SK-N-SH (cell line): ENCODE measurements around the gene SLC34A2. TPM values are rescaled to one million over a fixed set of nuclear protein-coding genes. Genes with fewer than 3 reads are reported as not detected.

Experiments
- CTCF ChIA-PET: fragments of 300-600, 350-600 bp; formaldehyde crosslinking; extraction: SDS; loops from one replicate; lab custom pipeline; 2021; lab: Yijun Ruan, JAX
- POLR2A ChIA-PET: fragments of 350-600 bp; sonication (Branson Sonifier 250); formaldehyde crosslinking; extraction: SDS; loops from one replicate; lab custom pipeline; 2020; ENCODE audit warnings: antibody characterized with exemption, inconsistent platforms; lab: Yijun Ruan, JAX
- DNase-seq: peaks from one replicate; pipeline ENCODE4 v3.0.0; 2012
- H2AFZ ChIP-seq: fragments of 200-600 bp; sonication (generic); 2 replicates; pipeline ENCODE4 v1.8.1; 2016; ENCODE audit warnings: antibody characterized with exemption, mild to moderate bottlenecking, low read depth
- H3F3A ChIP-seq: fragments of 200-600 bp; sonication (generic); replicated peaks from 2 replicates; pipeline ENCODE3; 2016; ENCODE audit warnings: antibody characterized with exemption, mild to moderate bottlenecking; ENCODE audit not compliant: insufficient read depth
- H3K27ac ChIP-seq, 2 experiments: fragments of 200-500 bp in 1 of 2; fragments of 200-600 bp in 1 of 2; sonication (Bioruptor generic) in 1 of 2; sonication (generic), shearing (Covaris generic) in 1 of 2; 2 replicates each; pipeline versions ENCODE4 v1.5.1 to v1.6.1; 2014 to 2016; ENCODE audit warnings: low read depth in 2 of 2, inconsistent platforms in 1 of 2, low read length in 1 of 2, mild to moderate bottlenecking in 1 of 2, mixed read lengths in 1 of 2
- H3K27me3 ChIP-seq: fragments of 200-600 bp; sonication (generic), shearing (Covaris generic); 2 replicates; pipeline ENCODE4 v1.6.1; 2016; ENCODE audit warnings: mixed run types; ENCODE audit not compliant: insufficient read depth
- H3K36me3 ChIP-seq, 2 experiments: fragments of 200-500 bp in 1 of 2; fragments of 200-600 bp in 1 of 2; sonication (Bioruptor generic) in 1 of 2; sonication (generic) in 1 of 2; replicated peaks in 1 of 2; 2 replicates each; pipeline versions ENCODE3 to v1.5.1; 2014 to 2016; ENCODE audit warnings: low read length in 1 of 2, mild to moderate bottlenecking in 1 of 2; ENCODE audit not compliant: insufficient read depth in 2 of 2, control insufficient read depth in 1 of 2
- H3K4me1 ChIP-seq, 2 experiments: fragments of 200-500 bp in 1 of 2; fragments of 200-600 bp in 1 of 2; sonication (Bioruptor generic) in 1 of 2; sonication (generic), shearing (Covaris generic) in 1 of 2; 2 replicates each; pipeline versions ENCODE4 v1.5.1 to v1.6.1; 2014 to 2016; ENCODE audit warnings: low read depth in 1 of 2, low read length in 1 of 2, mixed run types in 1 of 2; ENCODE audit not compliant: insufficient read depth in 2 of 2, control insufficient read depth in 1 of 2
- H3K4me2 ChIP-seq: fragments of 200-600 bp; sonication (generic), shearing (Covaris generic); 2 replicates; pipeline ENCODE4 v1.6.1; 2017; ENCODE audit warnings: mixed run types
- H3K4me3 ChIP-seq, 2 experiments: fragments of 200-500 bp in 1 of 2; fragments of 200-600 bp in 1 of 2; sonication (Bioruptor generic) in 1 of 2; sonication (generic), shearing (Covaris generic) in 1 of 2; 2 replicates each; pipeline versions ENCODE4 v1.5.1 to v1.8.1; 2014 to 2016; ENCODE audit warnings: low read depth in 2 of 2, inconsistent platforms in 1 of 2, low read length in 1 of 2, mild to moderate bottlenecking in 1 of 2, mixed read lengths in 1 of 2, moderate library complexity in 1 of 2
- H3K79me2 ChIP-seq: fragments of 200-600 bp; sonication (generic); 2 replicates; pipeline ENCODE4 v1.8.1; 2017; ENCODE audit warnings: mild to moderate bottlenecking; ENCODE audit not compliant: insufficient read depth
- H3K9ac ChIP-seq: fragments of 200-600 bp; sonication (generic); 2 replicates; pipeline ENCODE4 v1.6.1; 2017; ENCODE audit warnings: mixed run types
- H3K9me2 ChIP-seq: fragments of 200-600 bp; sonication (generic); 2 replicates; pipeline ENCODE4 v1.6.1; 2017; ENCODE audit warnings: mixed run types
- H3K9me3 ChIP-seq: fragments of 200-600 bp; sonication (generic); 2 replicates; pipeline ENCODE4 v1.6.1; 2017; ENCODE audit warnings: mixed run types, mild to moderate bottlenecking, moderate library complexity
- H4K20me1 ChIP-seq: fragments of 200-600 bp; sonication (generic); 2 replicates; pipeline ENCODE4 v1.6.1; 2017; ENCODE audit warnings: mild to moderate bottlenecking, mixed run types; ENCODE audit not compliant: insufficient read depth
- CHD2 ChIP-seq: fragments of 150-350 bp; IDR thresholded peaks from 2 replicates; pipeline ENCODE4 v1.6.1; 2018; ENCODE audit warnings: low read length; ENCODE audit not compliant: partially characterized antibody
- ELF1 ChIP-seq: IDR thresholded peaks from 2 replicates; pipeline ENCODE4 v1.4.0; 2012
- FOXJ3 ChIP-seq: sonication (generic); formaldehyde crosslinking; IDR thresholded peaks from 2 replicates; pipeline ENCODE4 v1.5.1; 2020; ENCODE audit warnings: mild to moderate bottlenecking, missing genetic modification reagents
- GABPA ChIP-seq: IDR thresholded peaks from 2 replicates; pipeline ENCODE4 v1.4.0; 2012; ENCODE audit warnings: low read depth, mild to moderate bottlenecking
- GATA2 ChIP-seq: sonication (generic); formaldehyde crosslinking; IDR thresholded peaks from 2 replicates; pipeline ENCODE4 v1.5.0; 2020; ENCODE audit warnings: mild to moderate bottlenecking, missing genetic modification reagents
- JUND ChIP-seq: IDR thresholded peaks from 2 replicates; pipeline ENCODE4 v1.4.0; 2012
- NRF1 ChIP-seq: IDR thresholded peaks from 2 replicates; pipeline ENCODE4 v1.6.1; 2012; ENCODE audit warnings: low read depth, mild to moderate bottlenecking, low read length
- POLR2AphosphoS5 ChIP-seq: IDR thresholded peaks from 2 replicates; pipeline ENCODE4 v1.6.1; 2012; ENCODE audit warnings: low read depth, low read length
- RCOR1 ChIP-seq: fragments of 150-350 bp; IDR thresholded peaks from 2 replicates; pipeline ENCODE4 v1.6.1; 2017; ENCODE audit warnings: antibody characterized with exemption, low read length
- SMC3 ChIP-seq: IDR thresholded peaks from 2 replicates; pipeline ENCODE4 v1.6.1; 2012; ENCODE audit warnings: low read depth, low read length, improper control_type of control experiment
- TAF1 ChIP-seq: IDR thresholded peaks from 2 replicates; pipeline ENCODE4 v1.6.1; 2012; ENCODE audit warnings: low read depth, mild to moderate bottlenecking, low read length, moderate library complexity, borderline replicate concordance
- USF2 ChIP-seq: fragments of 150-350 bp; IDR thresholded peaks from 2 replicates; pipeline ENCODE4 v1.6.1; 2017; ENCODE audit warnings: antibody characterized with exemption, low read length, low read depth, borderline replicate concordance
- YY1 ChIP-seq: IDR thresholded peaks from 2 replicates; pipeline ENCODE4 v1.4.0; 2012; ENCODE audit warnings: low read depth, mild to moderate bottlenecking
- ZBTB33 ChIP-seq: IDR thresholded peaks from 2 replicates; pipeline ENCODE4 v1.4.0; 2012; ENCODE audit warnings: low read depth, borderline replicate concordance
- WGBS: methylation state at CpG from one replicate; pipeline ENCODE4 v1.1.6; 2017; ENCODE audit warnings: low lambda C conversion rate; 5-methylcytosine and 5-hydroxymethylcytosine counted together
- polyA plus RNA-seq, 3 experiments: library from polyadenylated mRNA; depleted of rRNA; stranded (reverse); fragments of >200 nt; gene quantifications; 2 replicates each; pipeline ENCODE4 v1.2.3, GENCODE V29; 2012
- TF ChIP-seq, protein P1 (sequence below): fragments of 200-600 bp; sonication (generic); IDR thresholded peaks from 2 replicates; pipeline ENCODE4 v1.6.1; 2017; ENCODE audit warnings: antibody characterized with exemption, mild to moderate bottlenecking, moderate library complexity

The SLC34A2 gene
- polyA plus RNA-seq, 1 of the 3 experiments (the other 2 are of a cell fraction), result not detected

DNA sequence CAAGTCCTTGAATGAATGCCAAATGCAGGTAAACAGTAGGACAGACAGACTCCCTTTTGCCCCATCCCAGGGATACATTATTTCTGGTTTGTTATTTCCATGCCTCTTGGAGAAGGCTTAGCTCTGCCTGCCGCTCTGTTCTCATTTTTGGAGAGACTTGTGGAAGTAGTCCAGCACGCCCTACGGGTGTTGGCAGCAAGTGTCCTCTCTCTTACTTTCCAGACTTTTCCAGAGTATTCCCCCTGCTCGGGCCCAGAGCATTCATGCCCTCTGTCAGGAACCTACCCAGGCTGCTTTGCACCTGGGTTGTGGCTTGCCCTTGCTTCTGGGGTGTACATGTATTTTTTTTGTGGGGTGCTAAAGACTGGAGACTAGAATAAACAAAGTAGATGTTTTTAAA, 15.3 kb downstream of the SLC34A2 start (continued):
- TF ChIP-seq GABPA (no peak), FOXJ3 (CRISPR knock-in tag) (no peak), RCOR1 (no peak), USF2 (no peak), JUND (no peak), POLR2AphosphoS5 (no peak), NRF1 (no peak), YY1 (no peak), TAF1 (no peak), CHD2 (no peak), SMC3 (no peak)
- TF ChIP-seq, all 33 proteins: peak for 0

- Histone ChIP-seq H3K27me3 (peaks cover 14% of the 10 kb centered on the region; the same call in 1 of the 2 replicates), H4K20me1 (no peaks in the 10 kb centered on the region), H3K9me2 (no peaks in the 10 kb centered on the region), H3K4me3 (no peak overlapping the region), H3K4me2 (no peak overlapping the region), H3F3A (no peaks in the 10 kb centered on the region), H3K9me3 (no peaks in the 10 kb centered on the region)
- CTCF ChIA-PET, result no interaction called here
- TF ChIP-seq, protein P1, sequence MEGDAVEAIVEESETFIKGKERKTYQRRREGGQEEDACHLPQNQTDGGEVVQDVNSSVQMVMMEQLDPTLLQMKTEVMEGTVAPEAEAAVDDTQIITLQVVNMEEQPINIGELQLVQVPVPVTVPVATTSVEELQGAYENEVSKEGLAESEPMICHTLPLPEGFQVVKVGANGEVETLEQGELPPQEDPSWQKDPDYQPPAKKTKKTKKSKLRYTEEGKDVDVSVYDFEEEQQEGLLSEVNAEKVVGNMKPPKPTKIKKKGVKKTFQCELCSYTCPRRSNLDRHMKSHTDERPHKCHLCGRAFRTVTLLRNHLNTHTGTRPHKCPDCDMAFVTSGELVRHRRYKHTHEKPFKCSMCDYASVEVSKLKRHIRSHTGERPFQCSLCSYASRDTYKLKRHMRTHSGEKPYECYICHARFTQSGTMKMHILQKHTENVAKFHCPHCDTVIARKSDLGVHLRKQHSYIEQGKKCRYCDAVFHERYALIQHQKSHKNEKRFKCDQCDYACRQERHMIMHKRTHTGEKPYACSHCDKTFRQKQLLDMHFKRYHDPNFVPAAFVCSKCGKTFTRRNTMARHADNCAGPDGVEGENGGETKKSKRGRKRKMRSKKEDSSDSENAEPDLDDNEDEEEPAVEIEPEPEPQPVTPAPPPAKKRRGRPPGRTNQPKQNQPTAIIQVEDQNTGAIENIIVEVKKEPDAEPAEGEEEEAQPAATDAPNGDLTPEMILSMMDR, result no peak
- TF ChIP-seq USF2 (no peak), GATA2 (CRISPR knock-in tag) (no peak), ELF1 (no peak), TAF1 (no peak), ZBTB33 (no peak)
- TF ChIP-seq, all 33 proteins: peak for 0
- H3K36me3 ChIP-seq, result no peaks in the 10 kb centered on the region
- no peaks in the 10 kb centered on the region for H3K4me1 ChIP-seq
- no peaks in the 10 kb centered on the region for H3K79me2 ChIP-seq
- 30% methylated on average over 5 of the region's 5 CpGs for WGBS
- H2AFZ ChIP-seq, result no peak overlapping the region
- H3K9ac ChIP-seq, result no peak overlapping the region
- no peak overlapping the region for H3K27ac ChIP-seq
- POLR2A ChIA-PET, result no interaction called here
- no peak for DNase-seq
These were observed 17.1 kb downstream of the SLC34A2 start for GRCh38 chr4:25672756-25673155.
